ENCODE measurements around the gene SERPINA5. TPM values are rescaled to one million over a fixed set of nuclear protein-coding genes. Genes with fewer than 3 reads are reported as not detected.

Gene SERPINA5
- total RNA-seq, 1 donor from 2014 or later: 0.48 TPM

DNA sequence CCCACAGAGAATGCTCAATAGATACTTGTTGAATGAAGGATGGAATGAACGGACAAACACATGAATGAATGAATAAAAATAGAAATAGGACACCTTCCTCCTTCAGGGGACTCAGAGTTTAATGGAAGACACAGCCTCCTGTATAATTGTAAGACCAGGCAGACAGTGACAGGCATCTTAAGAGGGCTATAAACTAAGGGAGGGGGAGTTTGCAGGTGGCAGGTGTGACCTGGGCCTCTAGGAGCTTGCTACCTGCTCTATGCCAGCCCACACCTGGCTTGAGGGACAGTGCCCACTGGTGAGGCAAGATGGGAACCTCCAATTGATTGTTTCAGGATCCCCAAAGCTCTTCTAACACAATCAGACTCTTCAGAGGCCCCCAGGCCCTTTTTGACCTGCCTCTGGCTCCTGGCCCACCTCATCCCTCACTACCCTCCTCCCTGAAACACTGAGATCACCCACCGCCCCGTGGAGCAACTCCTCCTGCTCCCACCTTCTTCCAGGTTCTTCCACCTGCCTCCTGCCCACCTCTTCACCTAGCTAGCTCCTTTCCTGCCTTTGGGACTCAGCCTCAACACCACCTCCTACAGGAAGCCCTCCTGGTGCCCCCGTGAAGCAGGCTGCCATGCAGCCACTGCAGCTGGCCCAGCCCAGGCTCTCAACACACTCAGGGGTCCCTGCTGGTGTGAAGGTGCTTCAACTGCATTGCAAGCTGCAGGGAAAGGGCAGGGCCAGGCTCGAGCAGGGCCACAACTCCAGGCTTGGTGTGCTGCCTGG lies 40.3 kb downstream of the SERPINA5 start:
- DNase-seq (ENCODE audit: low spot score): peak; percentile 53

DNA sequence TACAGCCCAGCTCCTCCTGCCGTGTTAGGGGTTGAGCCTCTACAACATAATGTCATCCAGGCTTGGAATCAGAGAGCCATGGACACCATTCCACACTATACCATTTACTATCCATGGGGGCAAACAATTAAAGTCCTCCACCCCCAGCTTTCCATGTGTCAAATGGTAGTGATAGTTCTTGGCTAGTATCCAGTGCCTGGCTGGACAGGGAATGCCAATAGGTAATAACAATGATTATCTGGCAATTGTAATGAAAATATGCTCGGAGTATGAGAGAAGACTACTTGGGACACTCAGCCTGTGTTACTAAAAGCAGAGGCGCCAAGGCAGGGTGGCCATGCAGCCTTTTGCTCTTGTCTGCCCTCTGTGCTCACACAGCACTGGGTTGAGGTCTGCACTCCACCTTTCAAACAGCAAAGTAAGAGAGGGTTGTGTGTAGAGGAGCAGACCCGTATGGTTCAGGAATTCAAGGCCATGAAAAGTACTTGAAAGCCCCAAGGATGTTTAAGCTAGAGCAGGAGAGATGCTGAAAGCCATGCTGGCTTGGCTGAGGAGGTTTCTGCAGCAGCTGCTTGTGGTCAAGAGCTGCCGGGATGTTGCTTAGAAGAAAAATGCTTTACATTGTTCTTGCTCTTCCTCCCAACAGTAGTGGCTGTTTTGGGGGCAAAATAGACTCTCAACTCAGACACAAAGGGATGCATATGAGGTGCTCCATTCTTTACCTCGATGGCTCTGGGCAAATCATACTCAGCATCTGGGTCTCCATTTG lies 41.6 kb downstream of the SERPINA5 start:
- peak; percentile 30 for DNase-seq (ENCODE audit: low spot score)

DNA sequence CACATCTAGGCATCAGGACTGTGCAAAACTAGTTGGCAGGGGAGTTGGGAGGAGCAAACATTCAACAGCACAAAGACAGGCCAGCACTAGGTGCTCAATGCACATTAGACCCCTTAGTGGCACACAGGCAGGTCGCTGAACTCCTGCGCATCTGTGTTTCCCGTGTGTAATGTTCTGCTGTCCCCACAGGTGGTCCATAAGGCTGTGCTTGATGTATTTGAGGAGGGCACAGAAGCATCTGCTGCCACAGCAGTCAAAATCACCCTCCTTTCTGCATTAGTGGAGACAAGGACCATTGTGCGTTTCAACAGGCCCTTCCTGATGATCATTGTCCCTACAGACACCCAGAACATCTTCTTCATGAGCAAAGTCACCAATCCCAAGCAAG lies 42.2 kb downstream of the SERPINA5 start:
- DNase-seq (ENCODE audit: low spot score): no peak

DNA sequence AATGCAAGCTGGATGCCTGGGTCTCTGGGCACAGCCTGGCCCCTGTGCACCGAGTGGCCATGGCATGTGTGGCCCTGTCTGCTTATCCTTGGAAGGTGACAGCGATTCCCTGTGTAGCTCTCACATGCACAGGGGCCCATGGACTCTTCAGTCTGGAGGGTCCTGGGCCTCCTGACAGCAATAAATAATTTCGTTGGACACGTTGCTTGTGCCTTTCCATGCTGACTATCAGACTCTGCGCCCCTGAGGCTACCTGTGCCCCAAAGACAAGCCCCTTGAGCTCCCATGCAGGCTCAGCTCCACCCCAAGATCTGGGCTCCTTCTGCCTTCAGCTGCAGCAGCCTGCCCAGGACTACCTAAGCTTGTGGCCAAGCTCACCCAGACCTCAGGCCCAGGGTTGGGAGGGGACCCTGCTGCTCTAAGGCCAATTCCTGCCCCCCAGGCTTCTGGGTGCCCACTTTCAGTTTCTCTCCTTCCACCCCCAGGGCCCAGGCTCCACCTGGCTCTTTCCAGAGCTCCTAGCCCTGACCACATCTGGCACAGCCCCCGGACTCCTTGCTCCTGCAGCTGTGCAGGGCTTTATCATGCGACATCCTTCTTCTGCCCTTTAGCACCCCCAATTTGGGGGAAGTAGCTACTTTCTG lies 42.8 kb downstream of the SERPINA5 start:
- peak; percentile 68 for DNase-seq (ENCODE audit: low spot score)

DNA sequence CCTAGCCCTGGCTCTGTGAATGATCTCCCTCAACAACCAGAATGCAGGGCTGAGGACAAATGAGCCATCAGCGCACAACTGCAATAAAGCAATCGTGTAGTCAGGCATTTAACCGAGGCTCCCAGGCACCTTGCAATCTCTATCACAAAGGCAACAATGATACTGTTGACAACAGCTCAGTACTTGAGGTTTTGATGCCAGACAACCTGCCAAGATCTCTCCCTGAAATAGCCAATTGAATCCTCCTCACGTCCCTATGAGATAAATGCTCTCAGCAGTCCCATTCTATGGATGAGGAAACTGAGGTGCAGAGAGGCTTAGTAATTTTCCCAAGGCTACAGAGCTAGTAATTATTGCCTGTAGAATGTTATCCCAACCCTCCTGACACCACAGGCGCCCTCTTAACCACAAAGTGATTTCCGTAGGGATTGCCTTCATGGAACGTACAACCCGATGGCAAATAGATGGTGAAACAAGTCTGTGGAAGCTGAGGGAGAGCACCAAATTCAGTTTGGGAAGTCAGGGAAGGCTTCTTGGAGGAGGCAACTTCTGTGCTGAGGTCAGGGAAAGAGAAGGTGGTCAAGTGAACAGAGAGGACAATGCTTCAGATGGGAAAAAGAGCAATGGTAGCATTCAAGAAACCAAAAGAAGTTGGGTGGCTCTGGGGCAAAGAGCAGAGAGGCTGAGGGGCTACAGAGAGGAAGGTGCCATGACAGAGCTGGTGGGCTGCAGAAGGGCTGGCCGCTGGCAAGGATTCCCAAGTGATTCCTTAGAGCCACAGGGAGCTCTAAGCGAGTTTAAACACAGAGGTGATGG lies 43.5 kb downstream of the SERPINA5 start:
- no peak for DNase-seq (ENCODE audit: low spot score)

DNA sequence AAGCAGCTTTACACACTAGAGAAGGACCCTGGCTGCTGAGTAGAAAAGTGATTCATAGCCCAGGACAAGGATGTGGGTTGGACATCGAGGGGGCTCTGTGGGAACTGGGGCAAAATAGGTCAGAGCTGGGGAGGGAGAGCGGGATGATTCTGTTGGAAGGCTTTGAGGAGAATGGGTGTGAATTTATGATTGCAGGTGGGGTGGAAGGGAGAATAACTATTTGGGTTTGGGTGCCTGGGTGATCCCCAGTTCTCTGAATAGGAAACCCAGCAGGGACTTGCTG lies 44.1 kb downstream of the SERPINA5 start:
- peak; percentile 33 for DNase-seq (ENCODE audit: low spot score)

DNA sequence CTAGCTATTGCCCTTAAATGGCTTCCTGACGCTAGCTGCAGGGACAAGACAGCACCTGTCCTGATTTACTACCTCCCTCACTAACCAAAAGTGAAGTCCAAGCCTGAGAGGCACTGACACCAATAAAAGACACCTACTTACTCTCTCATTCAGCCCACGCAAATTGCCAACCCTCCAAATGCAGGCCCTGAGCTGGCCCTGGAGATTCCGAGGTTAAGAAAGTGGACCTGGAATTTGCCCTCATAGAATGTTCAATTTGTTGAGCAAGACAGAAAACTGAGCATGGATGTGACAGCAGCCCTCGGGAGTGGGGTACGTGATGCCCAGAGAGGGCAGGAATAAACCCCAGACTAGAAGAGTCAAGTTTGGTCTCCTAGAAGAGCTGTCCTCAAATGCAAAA lies 47.4 kb downstream of the SERPINA5 start:
- no peak for DNase-seq (ENCODE audit: low spot score)

DNA sequence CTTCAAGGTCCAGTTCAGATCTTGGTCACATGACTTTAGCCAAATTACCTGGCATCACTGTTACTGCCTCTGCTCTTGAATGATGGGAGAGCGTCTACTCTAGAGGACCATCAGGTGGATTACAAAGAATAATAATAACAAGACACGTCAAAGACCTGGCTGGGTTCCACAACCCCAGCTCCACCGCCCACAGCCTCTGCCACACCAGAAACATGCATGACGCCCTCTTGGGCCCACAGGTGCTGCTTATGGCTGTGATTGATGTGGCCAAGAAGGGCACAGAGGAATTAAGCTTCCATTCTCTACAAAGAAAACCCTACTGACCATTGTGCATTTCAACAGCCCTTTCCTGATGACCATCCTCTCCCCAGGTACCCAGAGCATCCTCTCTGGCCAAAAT lies 49.2 kb downstream of the SERPINA5 start:
- peak; percentile 30 for DNase-seq (ENCODE audit: low spot score)

DNA sequence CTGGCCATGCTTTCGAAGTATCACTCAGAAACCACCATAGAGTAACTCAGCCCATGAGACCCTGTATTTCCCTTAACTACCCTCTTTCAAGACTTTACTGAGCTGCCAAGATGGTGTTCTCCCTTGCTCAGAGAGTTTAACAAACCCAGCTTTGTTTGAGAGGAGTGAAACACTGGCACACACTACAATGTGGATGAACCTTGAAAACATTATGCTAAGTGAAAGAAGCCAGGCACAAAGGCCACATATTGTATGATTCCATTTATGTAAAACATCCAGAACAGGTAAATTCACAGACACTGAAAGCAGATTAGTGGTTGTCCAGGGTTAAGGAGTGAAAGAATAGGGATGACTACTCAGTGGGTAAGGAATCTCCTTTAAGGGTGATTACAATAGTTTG lies 49.8 kb downstream of the SERPINA5 start:
- no peak for DNase-seq (ENCODE audit: low spot score)

DNA sequence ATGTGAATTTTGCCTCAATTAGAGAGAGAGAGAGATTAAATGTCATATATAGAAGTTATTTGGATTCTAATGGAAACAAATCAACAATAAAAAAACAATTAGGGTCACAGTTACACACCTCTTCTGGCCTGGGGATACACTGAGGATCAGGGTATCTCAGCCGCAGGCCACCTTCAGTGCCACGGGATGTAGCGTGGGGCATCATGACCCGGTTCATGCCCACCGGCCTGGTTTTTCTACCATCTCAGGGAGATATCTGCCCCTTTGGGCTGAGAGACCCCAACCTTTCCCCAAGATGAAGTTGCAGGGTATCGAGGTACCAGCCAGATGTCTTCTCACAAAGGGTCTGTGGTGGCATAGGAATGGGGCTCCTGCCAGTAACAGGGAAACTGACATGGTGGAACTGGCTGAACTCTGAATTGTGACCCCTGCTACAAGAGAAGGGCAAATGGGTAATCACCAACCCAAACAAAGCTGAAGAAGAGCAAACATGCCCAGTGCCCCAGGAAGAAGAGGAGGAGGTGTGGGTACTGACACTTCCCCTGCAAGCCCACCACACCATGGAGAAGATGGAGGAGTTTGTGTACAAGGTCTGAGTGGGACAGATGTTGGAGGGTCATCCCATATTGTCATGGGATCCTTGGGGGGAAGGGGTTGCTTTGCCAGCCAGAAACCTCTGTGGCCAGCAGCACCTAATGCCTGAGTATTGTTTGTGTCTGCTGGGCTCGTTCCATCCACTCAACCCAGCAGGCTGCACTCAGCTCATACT lies 50.5 kb downstream of the SERPINA5 start:
- DNase-seq (ENCODE audit: low spot score): peak; percentile 71

DNA sequence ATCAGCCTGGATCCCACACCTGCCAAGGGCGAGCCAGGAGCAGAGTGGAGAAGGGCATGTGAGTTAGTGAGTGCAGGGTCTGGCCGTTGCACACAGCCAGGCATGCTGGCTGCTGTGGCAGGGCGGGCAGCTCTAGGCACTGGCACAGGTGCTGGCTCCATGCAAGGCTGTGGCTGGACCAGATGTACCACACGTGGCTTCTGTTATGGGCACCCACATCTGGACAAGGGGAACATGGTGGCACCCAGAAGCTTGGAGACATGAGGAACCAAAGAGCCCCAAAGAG lies 51.0 kb downstream of the SERPINA5 start:
- peak; percentile 60 for DNase-seq (ENCODE audit: low spot score)

DNA sequence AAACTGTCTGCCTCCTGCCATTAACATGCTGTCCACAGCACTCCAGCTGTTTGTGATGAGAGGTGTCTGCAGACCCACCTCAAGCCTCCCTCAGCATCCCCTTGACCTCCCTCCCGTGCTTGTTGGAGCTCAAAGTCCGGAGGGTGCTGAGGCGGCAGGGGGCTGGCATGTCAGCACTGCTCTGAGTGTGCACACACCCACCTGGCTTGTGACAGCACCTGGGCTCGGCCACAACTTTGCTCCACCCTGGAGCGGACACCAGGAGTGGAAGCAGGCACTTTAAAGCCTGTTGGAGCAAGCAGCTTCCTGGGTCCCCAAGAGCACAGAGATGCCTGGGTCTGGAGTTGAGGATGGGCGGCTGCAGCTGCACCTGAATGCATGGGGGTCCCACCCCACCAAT lies 51.9 kb downstream of the SERPINA5 start:
- peak; percentile 64 for DNase-seq (ENCODE audit: low spot score)

DNA sequence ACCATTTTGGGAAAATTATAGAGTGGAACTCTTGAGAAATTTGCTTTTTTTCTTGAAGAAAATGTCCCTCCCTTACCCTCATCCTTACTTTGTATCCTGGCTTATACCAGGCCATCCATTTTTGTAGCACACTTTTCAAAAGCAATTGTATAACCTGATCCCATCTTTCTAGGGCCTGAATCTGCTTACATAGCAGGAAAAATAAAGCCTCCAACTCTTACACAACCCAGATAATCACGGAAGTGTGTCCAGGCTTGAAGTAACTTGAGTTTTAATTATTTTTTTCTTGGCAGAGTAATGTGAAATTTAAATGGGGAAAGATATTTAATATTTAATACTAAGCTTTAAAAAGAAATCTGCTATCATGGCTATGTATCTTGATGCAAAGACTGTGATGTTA lies 53.9 kb downstream of the SERPINA5 start:
- DNase-seq (ENCODE audit: low spot score): no peak

DNA sequence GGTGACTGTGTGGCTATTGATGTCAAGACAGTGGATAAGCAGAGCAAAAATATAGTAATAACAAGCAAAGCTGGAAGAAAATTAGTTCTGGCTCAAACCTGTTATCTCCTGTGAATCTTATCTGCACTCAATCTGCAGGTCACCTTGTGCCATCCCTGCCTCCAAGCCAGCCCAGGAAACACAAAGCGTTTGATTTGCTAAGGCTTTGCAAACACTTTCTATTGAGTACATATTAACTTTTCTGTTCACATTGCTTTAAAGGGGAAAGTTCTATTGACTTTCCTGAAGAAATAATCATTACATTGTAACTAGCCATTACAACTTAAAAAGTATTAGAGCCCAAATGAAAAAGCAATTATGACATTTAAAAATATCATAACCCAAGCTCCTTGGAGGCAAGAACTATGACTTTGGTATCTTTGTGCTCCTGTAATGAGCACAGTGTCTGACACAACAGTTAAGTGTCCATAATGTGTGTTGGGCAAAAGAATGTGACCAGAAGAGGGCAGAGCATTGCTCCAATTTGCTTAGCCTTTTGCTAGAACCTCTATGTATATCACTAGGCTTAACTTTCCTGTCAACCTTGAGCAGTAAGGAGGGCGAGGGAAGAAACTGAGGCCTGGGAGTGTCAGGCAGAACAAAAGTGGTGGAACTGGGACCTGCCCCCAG lies 55.7 kb downstream of the SERPINA5 start:
- DNase-seq (ENCODE audit: low spot score): no peak

DNA sequence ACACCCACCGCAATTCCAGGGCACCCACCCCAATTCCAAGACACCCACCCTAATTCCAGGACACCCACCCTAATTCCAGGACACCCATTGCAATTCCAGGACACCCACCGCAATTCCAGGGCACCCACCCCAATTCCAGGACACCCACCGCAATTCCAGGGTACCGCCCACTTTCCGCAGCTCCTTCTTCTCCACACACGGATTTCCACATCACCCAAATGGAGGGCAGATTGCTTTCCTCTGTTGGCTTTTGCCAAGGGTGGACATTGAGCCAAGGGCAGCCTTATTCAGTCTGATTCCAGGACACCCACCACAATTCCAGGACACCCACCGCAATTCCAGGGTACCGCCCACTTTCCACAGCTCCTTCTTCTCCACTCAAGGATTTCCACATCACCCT lies 56.6 kb downstream of the SERPINA5 start:
- peak; percentile 20 for DNase-seq (ENCODE audit: low spot score)

DNA sequence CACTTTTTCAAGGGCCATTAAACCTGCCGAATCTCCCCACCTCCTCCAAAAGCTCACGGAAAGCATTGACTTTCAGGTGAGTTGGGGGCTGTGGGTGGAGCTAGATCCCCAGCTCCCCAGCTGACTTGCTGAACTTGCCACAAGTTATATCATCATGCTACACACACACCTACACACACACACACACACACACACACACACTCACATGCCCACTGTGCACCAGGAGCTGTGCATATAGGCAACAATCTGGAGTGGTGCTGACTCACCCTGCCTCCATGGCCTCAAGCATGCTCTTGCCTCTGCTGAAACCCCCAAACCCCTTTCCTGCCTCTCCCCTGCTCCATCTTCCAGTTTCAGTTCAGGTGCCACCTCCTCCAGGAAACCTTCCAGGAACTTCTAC lies 57.1 kb downstream of the SERPINA5 start:
- peak; percentile 73 for DNase-seq (ENCODE audit: low spot score)

DNA sequence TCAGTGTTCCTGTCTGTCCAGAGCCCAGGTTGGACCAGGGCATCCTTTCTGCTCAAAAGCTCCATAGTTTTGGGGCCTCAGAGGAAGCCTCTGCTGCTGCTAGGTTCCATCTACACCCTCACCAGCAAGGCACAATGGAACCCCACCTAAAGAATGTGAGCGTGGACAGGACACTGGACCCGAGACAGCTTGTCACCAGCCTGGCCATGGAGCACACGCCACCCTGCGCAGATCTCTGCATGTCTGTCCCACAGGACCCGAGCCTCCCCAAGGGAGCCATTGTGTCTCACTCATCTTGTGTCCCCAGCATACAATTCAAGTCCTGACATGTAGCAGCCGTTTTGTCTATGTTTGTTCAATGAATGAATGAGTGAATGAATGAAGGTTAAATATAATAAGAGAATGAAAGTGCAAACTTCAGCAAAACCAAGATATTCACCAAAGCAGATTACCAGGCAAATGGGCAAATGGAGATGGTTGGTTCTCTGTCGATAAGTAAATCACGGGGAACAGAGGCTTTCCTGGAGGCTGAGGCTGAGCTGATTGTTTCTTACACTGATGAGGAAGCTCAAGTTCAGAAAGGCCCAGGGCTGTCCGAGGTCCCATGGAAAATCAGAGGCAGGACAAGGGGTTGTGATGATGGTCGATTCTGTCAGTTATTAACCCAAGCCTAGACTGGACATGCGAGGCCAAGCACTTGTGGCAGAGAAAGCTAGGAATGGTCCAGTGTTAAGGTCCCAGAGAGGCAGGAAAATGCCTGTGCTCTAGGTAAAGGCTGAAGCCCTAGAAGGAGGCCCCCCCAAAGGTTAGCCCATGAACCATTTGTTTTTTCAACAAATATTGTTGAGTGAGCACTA lies 58.0 kb downstream of the SERPINA5 start:
- peak; percentile 59 for DNase-seq (ENCODE audit: low spot score)

DNA sequence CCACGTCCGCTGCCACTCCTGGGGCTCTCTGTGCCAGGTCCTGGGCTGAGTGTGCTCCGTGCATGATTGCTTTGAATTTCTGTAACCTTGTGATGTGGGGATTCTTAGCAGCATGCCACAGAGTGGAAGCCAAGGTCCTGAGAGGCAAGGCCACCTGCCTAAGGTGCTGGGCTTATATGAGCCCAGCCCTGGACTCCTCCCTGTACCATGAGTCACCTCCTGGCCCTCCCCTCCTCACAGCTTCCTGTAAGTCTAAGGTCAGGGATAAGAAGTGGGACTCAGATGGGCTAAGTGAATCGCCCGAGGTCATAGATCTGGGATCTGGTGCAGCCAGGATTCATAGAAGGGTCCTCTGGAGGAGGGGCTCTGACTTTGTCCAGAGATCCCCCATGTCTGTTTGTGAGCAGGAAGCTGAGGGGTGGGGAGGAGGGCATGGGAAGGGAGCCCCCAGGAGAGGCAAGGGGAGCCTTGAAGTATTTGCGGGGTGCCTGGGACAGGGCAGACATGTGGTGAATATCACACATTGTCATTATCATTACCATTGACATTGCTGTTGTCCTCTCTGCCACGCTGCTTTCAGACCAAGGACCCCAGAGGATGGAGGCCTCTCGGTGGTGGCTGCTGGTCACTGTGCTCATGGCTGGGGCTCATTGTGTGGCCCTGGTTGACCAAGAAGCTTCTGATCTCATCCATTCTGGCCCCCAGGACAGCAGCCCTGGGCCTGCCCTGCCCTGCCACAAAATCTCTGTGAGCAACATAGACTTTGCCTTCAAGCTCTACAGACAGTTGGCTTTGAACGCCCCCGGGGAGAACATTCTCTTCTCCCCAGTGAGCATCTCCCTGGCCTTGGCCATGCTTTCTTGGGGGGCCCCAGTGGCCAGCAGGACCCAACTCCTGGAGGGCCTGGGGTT lies 59.8 kb downstream of the SERPINA5 start:
- DNase-seq (ENCODE audit: low spot score): peak; percentile 77

DNA sequence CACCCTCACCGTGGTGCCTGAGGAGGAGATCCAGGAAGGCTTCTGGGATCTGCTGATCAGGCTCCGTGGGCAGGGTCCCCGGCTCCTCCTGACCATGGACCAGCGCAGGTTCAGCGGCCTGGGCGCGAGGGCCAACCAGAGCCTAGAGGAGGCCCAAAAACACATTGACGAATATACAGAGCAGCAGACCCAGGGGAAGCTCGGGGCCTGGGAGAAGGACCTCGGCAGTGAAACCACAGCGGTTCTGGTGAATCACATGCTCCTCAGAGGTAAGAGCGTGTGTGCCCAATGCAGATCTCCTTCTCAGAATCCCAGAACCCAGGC lies 60.4 kb downstream of the SERPINA5 start:
- DNase-seq (ENCODE audit: low spot score): no peak

Data from mesenteric fat pad (tissue), 1 donor.